ENCODE measurements around the gene VEGFB.

Gene VEGFB

GRCh38 chr11:64198511-64198910 is 35.9 kb upstream of the VEGFB start:
- no peak for TF ChIP-seq CTCF (conservative IDR thresholded peaks at IDR 0.05)
- no peak for TF ChIP-seq ZFX (IDR thresholded peaks at IDR 0.05)
- H3K27ac ChIP-seq = no peak overlapping the region

- no peak overlapping the region for H3K27ac ChIP-seq
- TF ChIP-seq CTCF (conservative IDR thresholded peaks at IDR 0.05) (no peak), ZFX (IDR thresholded peaks at IDR 0.05) (no peak)
Measured at GRCh38 chr11:64201543-64201942, 32.8 kb upstream of the VEGFB start.

GRCh38 chr11:64202992-64203391 is 31.4 kb upstream of the VEGFB start:
- TF ChIP-seq CTCF (conservative IDR thresholded peaks at IDR 0.05) (no peak), ZFX (IDR thresholded peaks at IDR 0.05) (no peak)
- H3K27ac ChIP-seq = no peak overlapping the region

GRCh38 chr11:64203421-64204079 is 30.8 kb upstream of the VEGFB start:
- no peak overlapping the region for H3K27ac ChIP-seq
- TF ChIP-seq ZFX (IDR thresholded peaks at IDR 0.05) = no peak
- no peak for TF ChIP-seq CTCF (conservative IDR thresholded peaks at IDR 0.05)

GRCh38 chr11:64204080-64204440 is 30.3 kb upstream of the VEGFB start:
- TF ChIP-seq CTCF (conservative IDR thresholded peaks at IDR 0.05) (no peak), ZFX (IDR thresholded peaks at IDR 0.05) (no peak)
- H3K27ac ChIP-seq = no peak overlapping the region

- H3K27ac ChIP-seq = no peak overlapping the region
- TF ChIP-seq CTCF (conservative IDR thresholded peaks at IDR 0.05) = no peak; the same call in 1 of the 2 replicates
- TF ChIP-seq ZFX (IDR thresholded peaks at IDR 0.05) = no peak
Measured at GRCh38 chr11:64204464-64204989, 29.9 kb upstream of the VEGFB start.

- H3K27ac ChIP-seq = no peak within 1 kb of the TSS
- no peak for TF ChIP-seq ZFX (IDR thresholded peaks at IDR 0.05)
- TF ChIP-seq CTCF (conservative IDR thresholded peaks at IDR 0.05) = no peak
Measured at GRCh38 chr11:64206457-64207255, 27.7 kb upstream of the VEGFB start, which contains the start of gene FERMT3. Gene FERMT3 (plus strand): TSS chr11:64206721. CDS start chr11:64207365, 644 bp downstream.

Measured in C4-2B (cell line).